GM03348 (cell line): ENCODE results near the gene CNTNAP5.

ENCODE experiments used
- DNase-seq: peaks from one replicate; pipeline ENCODE4 v3.0.0; 2012; ENCODE audit warnings: low spot score

CNTNAP5 gene

GRCh38 chr2:124911560-124911959 lies 886.5 kb downstream of the CNTNAP5 start:
- DNase-seq: no peak

GRCh38 chr2:124913868-124914267 lies 888.8 kb downstream of the CNTNAP5 start:
- no peak for DNase-seq

- no peak for DNase-seq
Measured at GRCh38 chr2:124915567-124915966, 890.5 kb downstream of the CNTNAP5 start.

- no peak for DNase-seq
Measured at GRCh38 chr2:124919296-124919695, 894.2 kb downstream of the CNTNAP5 start.

- no peak for DNase-seq
Measured at GRCh38 chr2:124920448-124920847, 895.4 kb downstream of the CNTNAP5 start.

- no peak for DNase-seq
Measured at GRCh38 chr2:124921191-124921590, 896.1 kb downstream of the CNTNAP5 start.

GRCh38 chr2:124923097-124923496 lies 898.0 kb downstream of the CNTNAP5 start:
- no peak for DNase-seq

- no peak for DNase-seq
Measured at GRCh38 chr2:124933883-124934282, 908.8 kb downstream of the CNTNAP5 start.

- DNase-seq: no peak
Measured at GRCh38 chr2:124953921-124954320, 928.8 kb downstream of the CNTNAP5 start.

GRCh38 chr2:124959581-124959980 lies 934.5 kb downstream of the CNTNAP5 start:
- no peak for DNase-seq

GRCh38 chr2:124961132-124961531 lies 936.0 kb downstream of the CNTNAP5 start:
- DNase-seq: no peak
